ENCODE measurements around the gene AGO3. TPM values are rescaled to one million over a fixed set of nuclear protein-coding genes. Genes with fewer than 3 reads are reported as not detected.
A peak's percentile ranks its signal among the peaks of the same experiment; 100 is the strongest.

AGO3 gene
- total RNA-seq, 4 donors from 2014 or later: 21.2 to 48.5 (median 31.6) TPM

GRCh38 chr1:36098650-36099365 lies 167.9 kb downstream of the AGO3 start:
- H3K27me3 ChIP-seq: no peaks in the 10 kb centered on the region
- H3K4me3 ChIP-seq (replicated peaks in 1 of 3): no peak overlapping the region
- 74 to 94% methylated on average over 6 of the region's 13 CpGs for WGBS, 2 donors
- peaks cover 0 to 3% of the 10 kb centered on the region in 2 donors for H3K36me3 ChIP-seq
- H3K27ac ChIP-seq: no peak overlapping the region
- H3K9me3 ChIP-seq: no peaks in the 10 kb centered on the region
- peaks cover 21 to 36% of the 10 kb centered on the region in 2 donors for H3K4me1 ChIP-seq
- intact Hi-C loops (cut with DNase I): loop anchor here (5.0 to 10.0 kb wide), 4 partner anchors 38 to 326 kb away; no protein-coding TSS in a partner anchor
- TF ChIP-seq POLR2A (IDR thresholded peaks at IDR 0.05) (no peak), CTCF (IDR thresholded peaks at IDR 0.05) (no peak)
- DNase-seq: no peak

- peak; percentile 76 to 82 for DNase-seq
- no peaks in the 10 kb centered on the region for H3K36me3 ChIP-seq
- H3K4me1 ChIP-seq: peaks cover 11 to 26% of the 10 kb centered on the region in 2 donors
- H3K27me3 ChIP-seq: no peaks in the 10 kb centered on the region
- H3K9me3 ChIP-seq: no peaks in the 10 kb centered on the region
- no peak overlapping the region for H3K4me3 ChIP-seq (replicated peaks in 1 of 3)
- TF ChIP-seq POLR2A (IDR thresholded peaks at IDR 0.05) (no peak), CTCF (IDR thresholded peaks at IDR 0.05) (peak; percentile 70 to 92 (median 82))
- WGBS, 2 donors: 36 to 42% methylated on average over 18 of the region's 18 CpGs
- H3K27ac ChIP-seq: no peak overlapping the region
- intact Hi-C loops (cut with DNase I): loop anchor here (5.0 to 10.0 kb wide), 4 partner anchors 37 to 325 kb away; no protein-coding TSS in a partner anchor
Observed at GRCh38 chr1:36099681-36100341, 168.9 kb downstream of the AGO3 start.

- Histone ChIP-seq H3K36me3 (no peaks in the 10 kb centered on the region), H3K4me3 (replicated peaks in 1 of 3) (no peak overlapping the region), H3K27ac (no peak overlapping the region), H3K4me1 (peaks cover 6 to 20% of the 10 kb centered on the region in 2 donors), H3K27me3 (no peaks in the 10 kb centered on the region), H3K9me3 (no peaks in the 10 kb centered on the region)
- WGBS, 2 donors: 72 to 77% methylated on average over 6 of the region's 6 CpGs
- intact Hi-C loops (cut with DNase I): no loop called here
- TF ChIP-seq POLR2A (IDR thresholded peaks at IDR 0.05) (no peak), CTCF (IDR thresholded peaks at IDR 0.05) (no peak)
- no peak for DNase-seq
Observed at GRCh38 chr1:36100376-36100775, 169.5 kb downstream of the AGO3 start.

- Histone ChIP-seq H3K27me3 (no peaks in the 10 kb centered on the region), H3K36me3 (no peaks in the 10 kb centered on the region), H3K9me3 (no peaks in the 10 kb centered on the region), H3K4me1 (peaks cover 0 to 9% of the 10 kb centered on the region in 2 donors), H3K4me3 (replicated peaks in 1 of 3) (no peak overlapping the region), H3K27ac (no peak overlapping the region)
- intact Hi-C loops (cut with DNase I): no loop called here
- DNase-seq: no peak
- 95 to 98% methylated on average over 5 of the region's 5 CpGs for WGBS, 2 donors
- no peak for TF ChIP-seq POLR2A (IDR thresholded peaks at IDR 0.05)
- no peak for TF ChIP-seq CTCF (IDR thresholded peaks at IDR 0.05)
Observed at GRCh38 chr1:36101546-36101945, 170.6 kb downstream of the AGO3 start.

GRCh38 chr1:36106269-36106668 lies 175.4 kb downstream of the AGO3 start:
- no peak for DNase-seq
- intact Hi-C loops (cut with DNase I): no loop called here
- no peaks in the 10 kb centered on the region for H3K9me3 ChIP-seq
- H3K27ac ChIP-seq: no peak overlapping the region
- no peaks in the 10 kb centered on the region for H3K27me3 ChIP-seq
- no peaks in the 10 kb centered on the region for H3K36me3 ChIP-seq
- WGBS, 2 donors: 41 to 52% methylated on average over 5 of the region's 5 CpGs
- peaks cover 0 to 6% of the 10 kb centered on the region in 2 donors for H3K4me1 ChIP-seq
- TF ChIP-seq CTCF (IDR thresholded peaks at IDR 0.05): no peak
- TF ChIP-seq POLR2A (IDR thresholded peaks at IDR 0.05): no peak
- no peak overlapping the region for H3K4me3 ChIP-seq (replicated peaks in 1 of 3)
